CD14-positive monocyte (primary cell): ENCODE results near the gene MZT1. TPM values are rescaled to one million over a fixed set of nuclear protein-coding genes. Genes with fewer than 3 reads are reported as not detected.

Source experiments
- DNase-seq, 3 donors: peaks; one replicate each; pipeline ENCODE4 v3.0.0-alpha.2; 2011 to 2022
- H2AFZ ChIP-seq: 2 replicates; pipeline ENCODE4 v1.6.0; 2012; ENCODE audit warnings: mild to moderate bottlenecking, low read depth, low read length, inconsistent platforms; ENCODE audit not compliant: insufficient read depth, poor library complexity, severe bottlenecking
- H3K27ac ChIP-seq, 2 donors: 1 replicate in 1 of 2; 2 replicates in 1 of 2; pipeline ENCODE4 v1.5.1; 2012 to 2013; ENCODE audit warnings: low read length in 2 of 2, control low read depth in 1 of 2, inconsistent platforms in 1 of 2, low read depth in 1 of 2, mild to moderate bottlenecking in 1 of 2
- H3K27me3 ChIP-seq, 2 donors: one replicate each; pipeline versions ENCODE4 v1.6.0 to v1.6.1; 2011 to 2013; ENCODE audit warnings: low read length in 2 of 2; ENCODE audit not compliant: control insufficient read depth in 2 of 2, insufficient read depth in 2 of 2
- H3K36me3 ChIP-seq, 2 donors: replicated peaks in 1 of 2; 1 replicate in 1 of 2; 2 replicates in 1 of 2; pipeline versions ENCODE4 v1.5.1 to v1.6.1; 2012 to 2013; ENCODE audit warnings: low read length in 2 of 2, control low read depth in 1 of 2, inconsistent platforms in 1 of 2, mild to moderate bottlenecking in 1 of 2; ENCODE audit not compliant: insufficient read depth in 2 of 2, control insufficient read depth in 1 of 2
- H3K4me1 ChIP-seq, 2 donors: 1 replicate in 1 of 2; 2 replicates in 1 of 2; pipeline versions ENCODE4 v1.5.1 to v1.6.1; 2012 to 2013; ENCODE audit warnings: low read length in 2 of 2, control low read depth in 1 of 2, inconsistent platforms in 1 of 2, mild to moderate bottlenecking in 1 of 2, moderate library complexity in 1 of 2; ENCODE audit not compliant: insufficient read depth in 2 of 2, control insufficient read depth in 1 of 2
- H3K4me2 ChIP-seq: replicated peaks from 2 replicates; pipeline ENCODE3; 2012; ENCODE audit warnings: low read length, moderate library complexity, mild to moderate bottlenecking; ENCODE audit not compliant: poor library complexity, severe bottlenecking; ENCODE audit errors: extremely low read depth
- H3K4me3 ChIP-seq, 3 experiments: fragments of 200-600 bp in 1 of 3; sonication (generic) in 1 of 3; replicated peaks in 1 of 3; 1 replicate in 2 of 3; 2 replicates in 1 of 3; pipeline ENCODE4 v1.5.1; 2011 to 2013; ENCODE audit warnings: low read length in 3 of 3, mild to moderate bottlenecking in 3 of 3, control low read depth in 2 of 3, low read depth in 2 of 3, inconsistent platforms in 1 of 3, moderate library complexity in 1 of 3
- H3K79me2 ChIP-seq: 2 replicates; pipeline ENCODE4 v1.6.0; 2012; ENCODE audit warnings: mild to moderate bottlenecking, control low read depth, inconsistent platforms, low read length, moderate library complexity; ENCODE audit not compliant: insufficient read depth
- H3K9ac ChIP-seq: 2 replicates; pipeline ENCODE4 v1.6.0; 2017; ENCODE audit warnings: low read length, mild to moderate bottlenecking; ENCODE audit not compliant: insufficient read depth, poor library complexity, severe bottlenecking
- H3K9me3 ChIP-seq, 2 donors: replicated peaks in 1 of 2; 1 replicate in 1 of 2; 2 replicates in 1 of 2; pipeline versions ENCODE4 v1.5.1 to v1.6.1; 2012 to 2013; ENCODE audit warnings: low read length in 2 of 2, control low read depth in 1 of 2; ENCODE audit not compliant: control insufficient read depth in 1 of 2, insufficient read depth in 1 of 2
- H4K20me1 ChIP-seq: 2 replicates; pipeline ENCODE4 v1.6.0; 2012; ENCODE audit warnings: mild to moderate bottlenecking, low read length, control low read depth, moderate library complexity; ENCODE audit not compliant: insufficient read depth
- H3K27ac Mint-ChIP-seq, 7 donors: one replicate each; pipeline ENCODE4 v1.8.0; 2020; ENCODE audit warnings: mild to moderate bottlenecking in 7 of 7, mixed read lengths in 7 of 7, moderate library complexity in 6 of 7, inconsistent platforms in 2 of 7
- H3K27me3 Mint-ChIP-seq, 3 donors: one replicate each; pipeline ENCODE4 v1.8.0; 2021 to 2022; ENCODE audit warnings: low read depth in 3 of 3, mild to moderate bottlenecking in 3 of 3, mixed read lengths in 3 of 3, moderate library complexity in 3 of 3, inconsistent platforms in 1 of 3
- H3K36me3 Mint-ChIP-seq, 2 donors: one replicate each; pipeline ENCODE4 v1.8.0; 2020; ENCODE audit warnings: mixed read lengths in 2 of 2, inconsistent platforms in 1 of 2, mild to moderate bottlenecking in 1 of 2
- H3K4me1 Mint-ChIP-seq: one replicate; pipeline ENCODE4 v1.8.0; 2020; ENCODE audit warnings: mild to moderate bottlenecking, mixed read lengths
- H3K4me3 Mint-ChIP-seq, 2 donors: one replicate each; pipeline ENCODE4 v1.8.0; 2020; ENCODE audit warnings: mild to moderate bottlenecking in 2 of 2, mixed read lengths in 2 of 2, moderate library complexity in 1 of 2
- H3K9me3 Mint-ChIP-seq, 7 donors: one replicate each; pipeline ENCODE4 v1.8.0; 2020 to 2022; ENCODE audit warnings: mixed read lengths in 7 of 7, mild to moderate bottlenecking in 6 of 7, moderate library complexity in 6 of 7, inconsistent platforms in 2 of 7
- WGBS: methylation state at CpG from one replicate; pipeline ENCODE4 v1.1.5; 2013; ENCODE audit warnings: missing lambda C conversion rate; ENCODE audit not compliant: insufficient coverage; 5-methylcytosine and 5-hydroxymethylcytosine counted together
- intact Hi-C, 2 donors: fragments of 100-400 bp; cut with micrococcal nuclease; formaldehyde crosslinking; loops; one replicate each; pipeline versions ENCODE4 v1.15.0 to v1.15.1; 2023
- polyA plus RNA-seq, 3 donors: library from polyadenylated mRNA; depleted of rRNA in 1 of 3; unstranded in 2 of 3; stranded (reverse) in 1 of 3; fragments of 300-500 nt in 2 of 3; fragments of >200 nt in 1 of 3; fragmentation: Illumina TruSeq in 2 of 3; gene quantifications; 1 replicate in 2 of 3; 2 replicates in 1 of 3; pipeline ENCODE4 v1.2.3, GENCODE V29; 2012 to 2021
- TF ChIP-seq, protein P1 (sequence below): fragments of 200-600 bp; IDR thresholded peaks from one replicate; pipeline ENCODE4 v1.8.0; 2022; ENCODE audit warnings: antibody characterized with exemption, mild to moderate bottlenecking

Gene MZT1
- polyA plus RNA-seq, 3 donors, result 2.5 to 4.9 (median 2.9) TPM

DNA sequence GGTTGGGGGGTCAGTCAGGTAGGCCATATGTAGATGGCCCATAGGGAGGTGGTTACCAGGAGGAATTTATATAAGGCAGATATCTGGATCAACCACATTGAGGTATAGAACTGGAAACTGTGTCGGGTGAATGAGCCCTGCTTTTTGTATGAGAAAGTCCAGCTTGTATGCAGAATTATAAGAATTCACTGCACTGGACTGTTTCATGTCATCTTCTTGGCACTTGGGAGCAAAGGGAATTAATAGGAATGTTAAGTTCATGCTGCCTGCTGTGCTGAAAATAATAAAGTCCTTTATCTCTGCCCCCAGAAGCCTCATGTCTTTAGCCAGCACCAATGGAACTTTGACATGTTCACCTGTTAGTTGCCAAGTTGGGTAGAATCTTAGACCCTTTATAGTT, 12.6 kb upstream of the MZT1 start:
- H2AFZ ChIP-seq, result no peak overlapping the region
- Mint-ChIP-seq H3K4me3 (no peak overlapping the region), H3K27me3 (no peaks in the 10 kb centered on the region), H3K9me3 (no peaks in the 10 kb centered on the region), H3K27ac (peak overlapping the region in 2 of 7 donors; percentile 4 to 63), H3K36me3 (peaks cover 60 to 61% of the 10 kb centered on the region in 2 donors), H3K4me1 (no peaks in the 10 kb centered on the region)
- no peak for DNase-seq
- 33% methylated on average over 1 of the region's 1 CpG for WGBS
- TF ChIP-seq, protein P1, sequence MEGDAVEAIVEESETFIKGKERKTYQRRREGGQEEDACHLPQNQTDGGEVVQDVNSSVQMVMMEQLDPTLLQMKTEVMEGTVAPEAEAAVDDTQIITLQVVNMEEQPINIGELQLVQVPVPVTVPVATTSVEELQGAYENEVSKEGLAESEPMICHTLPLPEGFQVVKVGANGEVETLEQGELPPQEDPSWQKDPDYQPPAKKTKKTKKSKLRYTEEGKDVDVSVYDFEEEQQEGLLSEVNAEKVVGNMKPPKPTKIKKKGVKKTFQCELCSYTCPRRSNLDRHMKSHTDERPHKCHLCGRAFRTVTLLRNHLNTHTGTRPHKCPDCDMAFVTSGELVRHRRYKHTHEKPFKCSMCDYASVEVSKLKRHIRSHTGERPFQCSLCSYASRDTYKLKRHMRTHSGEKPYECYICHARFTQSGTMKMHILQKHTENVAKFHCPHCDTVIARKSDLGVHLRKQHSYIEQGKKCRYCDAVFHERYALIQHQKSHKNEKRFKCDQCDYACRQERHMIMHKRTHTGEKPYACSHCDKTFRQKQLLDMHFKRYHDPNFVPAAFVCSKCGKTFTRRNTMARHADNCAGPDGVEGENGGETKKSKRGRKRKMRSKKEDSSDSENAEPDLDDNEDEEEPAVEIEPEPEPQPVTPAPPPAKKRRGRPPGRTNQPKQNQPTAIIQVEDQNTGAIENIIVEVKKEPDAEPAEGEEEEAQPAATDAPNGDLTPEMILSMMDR, result no peak
- intact Hi-C loops, result no loop called here
- H3K4me1 ChIP-seq, result no peaks in the 10 kb centered on the region
- H3K9ac ChIP-seq, result no peak overlapping the region
- H3K79me2 ChIP-seq, result peaks cover 45% of the 10 kb centered on the region
- no peak overlapping the region for H3K4me3 ChIP-seq
- no peak overlapping the region for H3K27ac ChIP-seq
- H3K9me3 ChIP-seq, result no peaks in the 10 kb centered on the region
- H4K20me1 ChIP-seq, result no peaks in the 10 kb centered on the region
- H3K36me3 ChIP-seq, result peaks cover 62 to 95% of the 10 kb centered on the region in 2 donors
- H3K4me2 ChIP-seq, result no peak overlapping the region
- H3K27me3 ChIP-seq, result no peaks in the 10 kb centered on the region

DNA sequence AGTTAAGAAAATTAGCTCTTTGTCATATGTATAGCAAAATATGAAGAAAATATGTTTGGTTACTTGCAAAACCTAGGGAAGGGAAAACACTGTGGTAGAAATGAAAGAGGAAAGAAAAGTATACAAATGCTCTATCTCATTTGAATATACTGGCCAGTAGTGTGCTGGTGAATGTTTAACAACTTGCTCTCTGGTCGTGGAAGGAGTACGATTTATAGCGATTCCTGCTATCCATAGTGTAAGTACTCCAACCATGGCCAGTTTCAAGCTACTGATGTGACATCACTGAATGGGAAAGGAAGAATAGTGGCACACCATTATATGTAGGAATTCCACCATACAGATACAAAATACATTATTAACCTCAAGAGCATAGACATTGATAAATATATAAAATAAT, 9.6 kb upstream of the MZT1 start:
- peaks cover 49 to 93% of the 10 kb centered on the region in 2 donors for H3K36me3 ChIP-seq
- no peak overlapping the region for H3K4me2 ChIP-seq
- H3K36me3 Mint-ChIP-seq, result peaks cover 54 to 64% of the 10 kb centered on the region in 2 donors
- H3K27me3 Mint-ChIP-seq, result no peaks in the 10 kb centered on the region
- intact Hi-C loops, result no loop called here
- DNase-seq, result no peak
- no peak overlapping the region for H3K4me3 Mint-ChIP-seq
- no peaks in the 10 kb centered on the region for H3K9me3 ChIP-seq
- H3K9me3 Mint-ChIP-seq, result no peaks in the 10 kb centered on the region
- H4K20me1 ChIP-seq, result no peaks in the 10 kb centered on the region
- no peak overlapping the region for H3K27ac Mint-ChIP-seq
- no peaks in the 10 kb centered on the region for H3K27me3 ChIP-seq
- TF ChIP-seq, protein P1, result no peak
- H3K27ac ChIP-seq, result no peak overlapping the region
- no CpG with 5 or more reads among the region's 3 CpGs for WGBS
- H3K4me1 ChIP-seq, result no peaks in the 10 kb centered on the region
- peaks cover 62% of the 10 kb centered on the region for H3K79me2 ChIP-seq
- H3K9ac ChIP-seq, result no peak overlapping the region
- no peaks in the 10 kb centered on the region for H3K4me1 Mint-ChIP-seq
- H2AFZ ChIP-seq, result no peak overlapping the region
- no peak overlapping the region for H3K4me3 ChIP-seq
